ENCODE data around the gene PDPR.
"Not testable (repeated sequence)": the region's sequence is repeated elsewhere in the genome, so short reads cannot be mapped to it uniquely, and the experiment has no call there.

Gene PDPR

GRCh38 chr16:70200063-70200462 lies 85.9 kb downstream of the PDPR start:
- H3K27ac ChIP-seq, result not testable (repeated sequence)

GRCh38 chr16:70203508-70203907 lies 89.4 kb downstream of the PDPR start:
- not testable (repeated sequence) for H3K27ac ChIP-seq

GRCh38 chr16:70204010-70204409 lies 89.9 kb downstream of the PDPR start:
- H3K27ac ChIP-seq, result not testable (repeated sequence)

GRCh38 chr16:70204668-70205405 lies 90.7 kb downstream of the PDPR start:
- H3K27ac ChIP-seq, result not testable (repeated sequence)

GRCh38 chr16:70206382-70206781 lies 92.2 kb downstream of the PDPR start:
- not testable (repeated sequence) for H3K27ac ChIP-seq

Data from VCaP (cell line).